ENCODE data around the gene C20orf96. TPM values are rescaled to one million over a fixed set of nuclear protein-coding genes. Genes with fewer than 3 reads are reported as not detected.

C20orf96 gene
- total and polyA plus RNA-seq, 4 donors: 4.6 to 11.1 (median 5.4) TPM

DNA sequence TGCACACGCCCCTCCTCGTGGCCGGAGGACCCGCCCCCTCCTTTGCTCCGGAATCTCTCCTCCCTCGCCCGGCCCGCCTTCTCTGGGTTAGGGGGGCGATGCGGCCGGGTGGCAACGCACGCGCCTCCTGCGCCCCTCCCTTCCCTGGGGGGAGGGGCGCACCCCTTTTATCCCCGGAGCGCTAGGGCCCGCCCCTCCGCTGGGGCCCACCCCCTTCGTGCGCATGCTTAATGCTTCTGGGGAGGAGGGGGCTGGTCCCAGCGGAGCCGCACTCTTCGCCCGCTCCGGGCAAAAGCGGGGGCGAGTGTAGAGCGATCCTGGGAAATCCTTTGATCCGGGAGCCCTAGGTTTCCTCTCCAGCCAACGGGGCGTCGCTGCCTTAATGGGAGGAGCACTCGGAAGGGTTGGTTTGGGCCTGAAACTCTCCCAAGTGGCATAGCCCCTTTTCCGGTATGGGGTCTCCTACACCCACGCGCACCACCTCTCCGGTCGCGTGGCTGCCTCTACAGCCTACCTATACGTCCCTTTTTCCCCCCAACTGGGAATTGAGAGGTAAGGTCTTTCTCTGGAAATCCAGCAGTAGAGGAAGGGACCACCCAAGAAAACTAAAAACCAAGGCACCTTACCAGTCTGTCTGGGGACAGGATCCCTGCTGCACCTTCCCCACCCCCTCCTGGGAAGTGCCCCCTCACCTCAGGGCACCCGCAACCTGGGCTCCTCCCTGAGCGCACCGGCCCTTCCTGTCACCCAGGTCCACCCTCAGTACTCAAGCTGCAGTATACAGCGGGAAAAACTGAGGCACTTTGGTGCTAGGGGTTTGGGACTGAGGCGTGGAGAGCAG is 36.9 kb upstream of the C20orf96 start:
- WGBS, 2 donors: 5 to 7% methylated on average over 36 to 47 of the region's 47 CpGs
- peak overlapping the region in 1 of 2 donors; percentile 39 for H3K27ac ChIP-seq (ENCODE audit: low read depth in 1 of 2, low read length in 2 of 2)
- H3K4me1 ChIP-seq (ENCODE audit: control insufficient read depth in 1 of 2, insufficient read depth in 2 of 2, low read length in 2 of 2): no peaks in the 10 kb centered on the region
- no peaks in the 10 kb centered on the region for H3K9me3 ChIP-seq (ENCODE audit: control insufficient read depth, low read length)
- DNase-seq (peak; percentile 89 to 92), ATAC-seq (ENCODE audit: low FRiP score) (peak; percentile 77)
- intact Hi-C loops (cut with DNase I): no loop called here
- H3K4me3 ChIP-seq (ENCODE audit: low read length in 2 of 2): peak overlapping the region; percentile 49 to 52
- H3K36me3 ChIP-seq (ENCODE audit: control insufficient read depth in 1 of 2, insufficient read depth in 2 of 2, low read length in 1 of 2): no peaks in the 10 kb centered on the region
- no peaks in the 10 kb centered on the region for H3K27me3 ChIP-seq (ENCODE audit: control insufficient read depth in 1 of 2, insufficient read depth in 2 of 2, low read length in 1 of 2)

DNA sequence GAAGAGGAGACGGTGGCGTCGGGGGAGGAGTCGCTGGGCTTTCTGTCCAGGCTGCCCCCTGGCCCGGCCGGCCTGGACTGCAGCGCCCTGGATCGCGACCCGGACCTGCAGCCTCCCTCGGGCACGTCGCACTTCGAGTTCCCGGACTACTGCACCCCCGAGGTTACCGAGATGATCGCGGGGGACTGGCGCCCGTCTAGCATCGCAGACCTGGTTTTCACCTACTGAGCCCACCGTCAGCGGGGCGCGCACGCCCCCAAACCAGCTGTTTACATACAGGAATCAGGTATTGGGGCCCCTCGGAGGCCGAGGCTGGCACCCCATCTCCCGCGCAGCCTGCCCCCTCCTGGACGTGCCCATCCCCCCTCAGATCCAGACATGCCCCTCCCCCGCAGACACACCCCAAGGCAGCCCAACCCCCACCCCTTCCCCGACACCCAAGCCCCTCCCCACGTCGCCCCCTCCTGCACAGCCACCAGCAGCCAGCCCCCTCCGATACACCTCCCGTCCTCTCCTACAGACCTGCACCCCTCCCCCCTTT is 36.2 kb upstream of the C20orf96 start:
- H3K36me3 ChIP-seq (ENCODE audit: control insufficient read depth in 1 of 2, insufficient read depth in 2 of 2, low read length in 1 of 2): no peaks in the 10 kb centered on the region
- WGBS, 2 donors: 0 to 2% methylated on average over 27 to 38 of the region's 38 CpGs
- peak overlapping the region in 1 of 2 donors; percentile 33 for H3K27ac ChIP-seq (ENCODE audit: low read depth in 1 of 2, low read length in 2 of 2)
- no peak for ATAC-seq (ENCODE audit: low FRiP score)
- intact Hi-C loops (cut with DNase I): no loop called here
- H3K27me3 ChIP-seq (ENCODE audit: control insufficient read depth in 1 of 2, insufficient read depth in 2 of 2, low read length in 1 of 2): no peaks in the 10 kb centered on the region
- H3K4me1 ChIP-seq (ENCODE audit: control insufficient read depth in 1 of 2, insufficient read depth in 2 of 2, low read length in 2 of 2): no peaks in the 10 kb centered on the region
- H3K4me3 ChIP-seq (ENCODE audit: low read length in 2 of 2): peak overlapping the region; percentile 49 to 52
- DNase-seq: peak; percentile 66 to 82
- no peaks in the 10 kb centered on the region for H3K9me3 ChIP-seq (ENCODE audit: control insufficient read depth, low read length)

DNA sequence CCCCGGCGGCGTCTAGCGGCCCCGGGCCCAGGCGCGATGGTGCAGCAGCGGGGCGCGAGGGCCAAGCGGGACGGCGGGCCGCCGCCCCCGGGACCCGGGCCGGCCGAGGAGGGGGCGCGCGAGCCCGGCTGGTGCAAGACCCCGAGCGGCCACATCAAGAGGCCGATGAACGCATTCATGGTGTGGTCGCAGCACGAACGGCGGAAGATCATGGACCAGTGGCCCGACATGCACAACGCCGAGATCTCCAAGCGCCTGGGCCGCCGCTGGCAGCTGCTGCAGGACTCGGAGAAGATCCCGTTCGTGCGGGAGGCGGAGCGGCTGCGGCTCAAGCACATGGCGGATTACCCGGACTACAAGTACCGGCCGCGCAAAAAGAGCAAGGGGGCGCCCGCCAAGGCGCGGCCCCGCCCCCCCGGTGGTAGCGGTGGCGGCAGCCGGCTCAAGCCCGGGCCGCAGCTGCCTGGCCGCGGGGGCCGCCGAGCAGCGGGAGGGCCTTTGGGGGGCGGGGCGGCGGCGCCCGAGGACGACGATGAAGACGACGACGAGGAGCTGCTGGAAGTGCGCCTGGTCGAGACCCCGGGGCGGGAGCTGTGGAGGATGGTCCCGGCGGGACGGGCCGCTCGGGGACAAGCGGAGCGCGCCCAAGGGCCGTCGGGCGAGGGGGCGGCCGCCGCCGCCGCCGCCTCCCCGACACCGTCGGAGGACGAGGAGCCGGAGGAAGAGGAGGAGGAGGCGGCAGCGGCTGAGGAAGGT is 35.5 kb upstream of the C20orf96 start:
- Histone ChIP-seq H3K4me1 (ENCODE audit: control insufficient read depth in 1 of 2, insufficient read depth in 2 of 2, low read length in 2 of 2) (no peaks in the 10 kb centered on the region), H3K36me3 (ENCODE audit: control insufficient read depth in 1 of 2, insufficient read depth in 2 of 2, low read length in 1 of 2) (no peaks in the 10 kb centered on the region), H3K27ac (ENCODE audit: low read depth in 1 of 2, low read length in 2 of 2) (peak overlapping the region; percentile 49 to 61), H3K27me3 (ENCODE audit: control insufficient read depth in 1 of 2, insufficient read depth in 2 of 2, low read length in 1 of 2) (no peaks in the 10 kb centered on the region), H3K9me3 (ENCODE audit: control insufficient read depth, low read length) (no peaks in the 10 kb centered on the region), H3K4me3 (ENCODE audit: low read length in 2 of 2) (peak overlapping the region; percentile 49 to 52)
- intact Hi-C loops (cut with DNase I): loop anchor here in 1 of 2 donors (2.0 kb wide), 1 partner anchor 21 kb away; the partner anchor contains the start of gene NRSN2
- 0 to 1% methylated on average over 81 to 103 of the region's 103 CpGs for WGBS, 2 donors
- DNase-seq (peak; percentile 79 to 92), ATAC-seq (ENCODE audit: low FRiP score) (no peak)

DNA sequence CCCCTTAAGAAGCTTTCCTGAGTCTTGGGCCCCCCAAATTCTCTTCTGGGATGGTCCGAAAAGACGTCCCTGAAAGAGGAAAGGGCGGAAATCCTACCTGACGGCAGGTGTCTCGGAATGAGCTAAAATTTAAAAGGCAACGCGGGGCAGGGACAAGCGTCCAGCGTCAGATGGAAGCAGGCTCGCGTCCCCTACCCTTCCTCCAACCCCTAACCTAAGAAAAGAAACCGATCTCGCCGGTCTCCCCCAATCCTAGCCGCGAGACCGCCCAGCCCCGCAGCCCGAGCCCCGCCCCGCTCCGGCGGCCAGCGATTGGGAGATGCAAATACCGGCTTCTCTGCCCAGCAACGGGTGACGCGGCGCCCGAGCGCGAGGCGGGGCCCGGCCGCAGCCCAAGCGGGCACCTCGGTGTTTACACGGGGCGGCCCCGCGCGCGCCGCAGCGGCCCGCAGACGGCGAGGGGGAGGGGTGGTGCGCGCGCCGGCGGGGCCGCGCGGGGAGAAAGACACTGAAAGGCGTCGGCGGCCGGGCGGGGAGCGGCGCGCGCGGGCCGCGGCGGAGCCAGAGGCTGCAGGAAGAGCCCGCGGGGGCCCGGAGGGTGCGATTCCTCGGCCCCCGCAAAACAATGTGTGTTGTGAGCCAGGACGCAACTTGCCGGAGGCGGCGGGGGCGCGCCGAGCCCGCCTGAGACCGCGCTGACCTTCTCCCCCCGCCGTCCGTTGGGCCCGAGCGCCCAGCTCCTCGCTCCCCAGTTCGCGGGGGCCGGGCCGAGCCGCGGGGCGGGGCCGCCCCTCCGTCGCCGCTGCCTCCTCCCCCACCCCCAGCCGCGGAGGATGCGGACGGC is 34.7 kb upstream of the C20orf96 start, which contains the start of gene SOX12:
SOX12 (plus strand) TSS at position 508 of the 844 bp plus-strand sequence. CDS start 373 bp downstream, outside the sequence.
- Histone ChIP-seq H3K27ac (ENCODE audit: low read depth in 1 of 2, low read length in 2 of 2) (peak within 1 kb of the TSS; percentile 61 to 88), H3K4me3 (ENCODE audit: low read length in 2 of 2) (peak within 1 kb of the TSS; percentile 49 to 88), H3K4me1 (ENCODE audit: control insufficient read depth in 1 of 2, insufficient read depth in 2 of 2, low read length in 2 of 2) (no peaks in the 10 kb centered on the region), H3K27me3 (ENCODE audit: control insufficient read depth in 1 of 2, insufficient read depth in 2 of 2, low read length in 1 of 2) (no peaks in the 10 kb centered on the region), H3K9me3 (ENCODE audit: control insufficient read depth, low read length) (no peaks in the 10 kb centered on the region), H3K36me3 (ENCODE audit: control insufficient read depth in 1 of 2, insufficient read depth in 2 of 2, low read length in 1 of 2) (no peaks in the 10 kb centered on the region)
- ATAC-seq (ENCODE audit: low FRiP score) (peak; percentile 93), DNase-seq (peak; percentile 98 to 100)
- intact Hi-C loops (cut with DNase I): loop anchor here in 1 of 2 donors (2.0 kb wide), 1 partner anchor 22 kb away; the partner anchor contains the start of gene NRSN2
- 0% methylated on average over 71 to 106 of the region's 106 CpGs for WGBS, 2 donors

DNA sequence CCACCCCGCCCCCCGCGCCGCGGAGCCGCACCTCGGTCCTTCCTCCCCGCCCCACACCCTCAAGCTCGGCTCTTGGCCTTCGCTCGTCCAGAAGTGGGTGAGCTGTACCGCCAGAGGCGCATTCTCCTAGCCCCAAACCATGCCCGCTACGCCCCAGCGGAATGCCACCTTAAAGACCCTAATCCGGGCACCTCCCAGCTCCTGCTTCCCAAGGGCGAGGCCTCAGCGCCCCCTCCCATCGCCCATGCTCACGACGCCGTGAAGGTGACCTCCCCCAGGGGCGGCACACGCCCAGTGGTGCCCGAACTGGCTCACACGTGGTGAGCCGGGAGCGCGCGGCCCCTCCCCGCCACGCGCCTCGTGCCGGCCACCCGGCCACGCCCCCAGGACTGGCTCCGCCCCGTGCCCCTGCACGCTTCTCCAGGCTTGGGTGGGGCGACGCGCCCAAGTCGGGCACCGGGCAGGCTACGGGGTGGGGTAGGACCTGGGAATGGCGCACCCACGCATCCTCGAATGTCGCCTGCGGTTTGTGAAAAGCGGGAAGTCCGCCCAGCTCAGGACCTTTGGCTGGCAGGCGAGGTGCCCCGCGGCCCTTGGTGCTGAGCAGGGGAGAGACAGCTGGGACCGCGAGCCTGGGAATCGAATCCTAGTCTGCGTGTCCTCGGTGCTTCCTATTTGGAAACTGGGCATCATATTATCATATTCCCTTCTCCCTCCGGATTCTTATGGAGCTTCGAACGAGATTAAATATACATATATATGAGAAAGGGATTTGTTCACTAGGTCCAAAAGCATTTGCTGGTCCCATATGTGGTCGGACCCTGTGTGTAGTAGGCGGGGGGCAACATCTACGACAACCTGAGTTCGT is 33.9 kb upstream of the C20orf96 start:
- H3K4me1 ChIP-seq (ENCODE audit: control insufficient read depth in 1 of 2, insufficient read depth in 2 of 2, low read length in 2 of 2): no peaks in the 10 kb centered on the region
- peak overlapping the region; percentile 19 to 88 for H3K27ac ChIP-seq (ENCODE audit: low read depth in 1 of 2, low read length in 2 of 2)
- H3K36me3 ChIP-seq (ENCODE audit: control insufficient read depth in 1 of 2, insufficient read depth in 2 of 2, low read length in 1 of 2): no peaks in the 10 kb centered on the region
- peak; percentile 92 for ATAC-seq (ENCODE audit: low FRiP score)
- peak; percentile 94 to 98 for DNase-seq
- WGBS, 2 donors: 0 to 1% methylated on average over 63 to 69 of the region's 69 CpGs
- intact Hi-C loops (cut with DNase I): loop anchor here in 1 of 2 donors (2.0 kb wide), 1 partner anchor 22 kb away; the partner anchor contains the start of gene NRSN2
- peak overlapping the region; percentile 49 to 88 for H3K4me3 ChIP-seq (ENCODE audit: low read length in 2 of 2)
- H3K9me3 ChIP-seq (ENCODE audit: control insufficient read depth, low read length): no peaks in the 10 kb centered on the region
- no peaks in the 10 kb centered on the region for H3K27me3 ChIP-seq (ENCODE audit: control insufficient read depth in 1 of 2, insufficient read depth in 2 of 2, low read length in 1 of 2)

DNA sequence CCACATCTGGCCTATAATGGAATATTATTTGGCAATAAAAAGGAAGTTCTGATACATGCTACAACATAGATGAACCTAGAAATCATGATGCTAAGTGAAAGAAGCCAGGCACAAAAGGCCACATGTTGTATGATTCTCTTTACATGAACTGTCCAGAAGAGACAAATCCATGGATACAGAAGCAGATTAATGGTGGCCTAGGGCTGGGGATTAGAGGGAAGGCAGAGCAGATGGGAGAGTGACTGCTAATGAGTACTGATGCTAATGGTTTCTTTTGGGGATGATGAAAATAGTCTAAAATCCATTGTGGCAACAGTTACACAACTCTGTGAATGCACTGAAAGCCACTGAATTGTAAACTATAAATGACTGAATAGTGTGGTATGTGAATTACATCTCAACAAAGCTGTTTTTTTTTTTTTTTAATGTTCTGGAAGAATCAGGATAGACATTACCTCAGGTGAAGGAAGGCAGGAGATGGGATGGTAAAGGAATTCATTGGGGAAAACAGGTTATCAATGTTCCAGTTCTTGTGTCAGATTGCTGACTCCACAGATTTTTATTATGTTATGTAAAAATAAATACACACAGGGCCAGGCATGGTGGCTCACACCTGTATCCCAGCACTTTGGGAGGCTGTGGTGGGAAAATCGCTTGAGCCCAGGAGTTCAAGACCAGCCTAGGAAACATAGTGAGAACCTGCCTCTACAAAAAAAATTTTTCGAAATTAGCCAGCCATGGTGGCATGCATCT is 25.9 kb upstream of the C20orf96 start:
- no peaks in the 10 kb centered on the region for H3K36me3 ChIP-seq (ENCODE audit: control insufficient read depth in 1 of 2, insufficient read depth in 2 of 2, low read length in 1 of 2)
- no peaks in the 10 kb centered on the region for H3K9me3 ChIP-seq (ENCODE audit: control insufficient read depth, low read length)
- no peak overlapping the region for H3K27ac ChIP-seq (ENCODE audit: low read depth in 1 of 2, low read length in 2 of 2)
- no peaks in the 10 kb centered on the region for H3K4me1 ChIP-seq (ENCODE audit: control insufficient read depth in 1 of 2, insufficient read depth in 2 of 2, low read length in 2 of 2)
- no peak overlapping the region for H3K4me3 ChIP-seq (ENCODE audit: low read length in 2 of 2)
- ATAC-seq (ENCODE audit: low FRiP score) (no peak), DNase-seq (peak in 1 of 2 donors; percentile 24)
- intact Hi-C loops (cut with DNase I): no loop called here
- no peaks in the 10 kb centered on the region for H3K27me3 ChIP-seq (ENCODE audit: control insufficient read depth in 1 of 2, insufficient read depth in 2 of 2, low read length in 1 of 2)
- WGBS, 2 donors: 93% methylated on average over 2 of the region's 2 CpGs

DNA sequence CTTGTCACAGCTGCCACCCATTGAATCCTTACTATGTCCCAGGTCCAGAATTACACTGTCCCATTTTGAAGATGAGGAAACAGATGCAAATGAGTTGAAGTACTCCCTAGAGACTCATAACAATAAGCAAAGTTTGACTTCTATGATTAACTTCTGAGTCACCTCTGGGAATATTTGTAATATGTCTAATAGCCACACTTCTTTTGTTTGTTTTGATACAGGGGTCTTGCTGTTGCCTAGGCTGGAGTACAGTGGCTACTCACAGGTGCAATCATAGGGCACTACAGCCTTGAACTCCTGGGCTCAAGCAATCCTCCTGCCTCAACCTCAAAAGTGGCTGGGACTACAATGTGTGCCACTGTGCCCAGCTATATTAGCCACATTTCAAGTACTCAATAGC is 23.4 kb upstream of the C20orf96 start:
- ATAC-seq (ENCODE audit: low FRiP score): no peak
- Histone ChIP-seq H3K36me3 (ENCODE audit: control insufficient read depth in 1 of 2, insufficient read depth in 2 of 2, low read length in 1 of 2) (no peaks in the 10 kb centered on the region), H3K4me1 (ENCODE audit: control insufficient read depth in 1 of 2, insufficient read depth in 2 of 2, low read length in 2 of 2) (no peaks in the 10 kb centered on the region), H3K4me3 (ENCODE audit: low read length in 2 of 2) (no peak overlapping the region), H3K27me3 (ENCODE audit: control insufficient read depth in 1 of 2, insufficient read depth in 2 of 2, low read length in 1 of 2) (no peaks in the 10 kb centered on the region), H3K27ac (ENCODE audit: low read depth in 1 of 2, low read length in 2 of 2) (no peak overlapping the region), H3K9me3 (ENCODE audit: control insufficient read depth, low read length) (no peaks in the 10 kb centered on the region)
- DNase-seq: no peak
- intact Hi-C loops (cut with DNase I): no loop called here

All from aorta (tissue), 5 donors.